Heart right ventricle (tissue), 16 donors: ENCODE results near the gene CCN5. TPM values are rescaled to one million over a fixed set of nuclear protein-coding genes. Genes with fewer than 3 reads are reported as not detected.
A peak's percentile ranks its signal among the peaks of the same experiment; 100 is the strongest.

Experiments
- ATAC-seq, 8 donors: fragments of 200-7000 bp; cut with Tn5 transposase; one replicate each; pipeline ENCODE4 v1.9.1; 2020; ENCODE audit warnings: mild to moderate bottlenecking in 8 of 8, moderate library complexity in 8 of 8, moderate number of reproducible peaks in 1 of 8
- DNase-seq, 2 donors: peaks; one replicate each; pipeline ENCODE4 v3.0.0-alpha.2; 2020
- H3K27ac ChIP-seq, 10 donors: fragments of 200-600 bp; sonication (generic) in 2 of 10; one replicate each; pipeline versions ENCODE4 v1.5.0 to v1.8.0; 2020 to 2022; ENCODE audit warnings: mild to moderate bottlenecking in 3 of 10
- H3K27me3 ChIP-seq, 7 donors: fragments of 200-600 bp; one replicate each; pipeline ENCODE4 v1.8.0; 2021 to 2022; ENCODE audit warnings: mild to moderate bottlenecking in 2 of 7
- H3K36me3 ChIP-seq, 9 donors: fragments of 200-600 bp; sonication (generic) in 1 of 9; one replicate each; pipeline versions ENCODE4 v1.5.0 to v1.8.0; 2020 to 2022; ENCODE audit warnings: mild to moderate bottlenecking in 2 of 9
- H3K4me1 ChIP-seq, 9 donors: fragments of 200-600 bp; sonication (generic) in 1 of 9; one replicate each; pipeline versions ENCODE4 v1.5.0 to v1.8.0; 2020 to 2022; ENCODE audit warnings: mild to moderate bottlenecking in 4 of 9
- H3K4me3 ChIP-seq, 10 donors: fragments of 200-600 bp; sonication (generic) in 2 of 10; one replicate each; pipeline versions ENCODE4 v1.5.0 to v1.8.0; 2020 to 2022; ENCODE audit warnings: mild to moderate bottlenecking in 7 of 10, moderate library complexity in 2 of 10
- H3K9me3 ChIP-seq, 11 donors: fragments of 200-600 bp in 10 of 11; sonication (generic) in 2 of 11; one replicate each; pipeline versions ENCODE4 v1.5.0 to v1.8.0; 2013 to 2022; ENCODE audit warnings: mild to moderate bottlenecking in 2 of 11, control low read depth in 1 of 11, moderate library complexity in 1 of 11
- WGBS, 2 donors: extraction: QIAGEN DNeasy Blood & Tissue Kit; methylation state at CpG; one replicate each; pipeline ENCODE4 v1.1.7; 2013; ENCODE audit warnings: inconsistent platforms in 1 of 2; 5-methylcytosine and 5-hydroxymethylcytosine counted together
- intact Hi-C, 10 donors: fragments of 100-400 bp; cut with DNase I; formaldehyde crosslinking; loops; one replicate each; pipeline versions ENCODE4 v1.11.1 to v1.14.2; 2022
- polyA plus RNA-seq, 2 donors: library from polyadenylated mRNA; stranded (reverse); fragments of 200-250 nt; gene quantifications; one replicate each; pipeline ENCODE4 v1.2.3, GENCODE V29; 2013
- total RNA-seq, 10 donors: library from RNA; stranded (reverse); fragmentation: NEBNext Ultra II Directional in 3 of 10; extraction: Animal tissue kit (Norgen Biotek cat#: 25700) in 3 of 10; gene quantifications; one replicate each; pipeline versions ENCODE4 v1.2.1 to v1.2.4, GENCODE V29; 2021 to 2023
- TF ChIP-seq, protein P1 (sequence below), 9 donors: fragments of 200-600 bp; sonication (generic) in 2 of 9; IDR thresholded peaks; one replicate each; pipeline versions ENCODE4 v1.5.0 to v1.8.0; 2021 to 2022; ENCODE audit warnings: antibody characterized with exemption in 9 of 9, mild to moderate bottlenecking in 5 of 9, moderate library complexity in 1 of 9
- donor health status: Arrhythmogenic right ventricular cardiomyopathy.
- donor health status: ischemic (EF 13 %, LVEDD 7.1; RV severe dilation, severe dysfunction).
- donor health status: healthy with polysubstance abuse.
- donor health status: DM: no; HTN: yes; CAD: no.
- donor health status: DM: no; HTN: no; CAD: no.
- donor health status: ischemic (EF 25% LVEDD 6.9; RV normal size, moderate dysfunction).
- donor health status: ischemic (EF 25% LVEDD 5.7; RV mildly dilated, moderate dysfunction).
- donor health status: healthy.
- donor health status: DM: yes; HTN: yes; CAD: no.
- donor health status: Ischemic cardiomyopathy.
- donor health status: ischemic (EF 35%, LVEDD 5.7; RV mildly dilated, moderate dysfunction).
- donor health status: nonischemic (EF 11% LVEDD 7.7; RV severe dilation, severe dysfunction).
- donor health status: DM: yes; HTN: yes; CAD: no.
- donor health status: PGD.
- donor health status: ischemic (EF 29% LVEDD 5.4; RV normal size, mild dysfunction).
- donor health status: nonischemic (EF 23%, LVEDD 6.1; RV moderate dilation, normal function).

CCN5 gene
- total and polyA plus RNA-seq, 12 donors = 4.3 to 87.2 (median 14.5) TPM

DNA sequence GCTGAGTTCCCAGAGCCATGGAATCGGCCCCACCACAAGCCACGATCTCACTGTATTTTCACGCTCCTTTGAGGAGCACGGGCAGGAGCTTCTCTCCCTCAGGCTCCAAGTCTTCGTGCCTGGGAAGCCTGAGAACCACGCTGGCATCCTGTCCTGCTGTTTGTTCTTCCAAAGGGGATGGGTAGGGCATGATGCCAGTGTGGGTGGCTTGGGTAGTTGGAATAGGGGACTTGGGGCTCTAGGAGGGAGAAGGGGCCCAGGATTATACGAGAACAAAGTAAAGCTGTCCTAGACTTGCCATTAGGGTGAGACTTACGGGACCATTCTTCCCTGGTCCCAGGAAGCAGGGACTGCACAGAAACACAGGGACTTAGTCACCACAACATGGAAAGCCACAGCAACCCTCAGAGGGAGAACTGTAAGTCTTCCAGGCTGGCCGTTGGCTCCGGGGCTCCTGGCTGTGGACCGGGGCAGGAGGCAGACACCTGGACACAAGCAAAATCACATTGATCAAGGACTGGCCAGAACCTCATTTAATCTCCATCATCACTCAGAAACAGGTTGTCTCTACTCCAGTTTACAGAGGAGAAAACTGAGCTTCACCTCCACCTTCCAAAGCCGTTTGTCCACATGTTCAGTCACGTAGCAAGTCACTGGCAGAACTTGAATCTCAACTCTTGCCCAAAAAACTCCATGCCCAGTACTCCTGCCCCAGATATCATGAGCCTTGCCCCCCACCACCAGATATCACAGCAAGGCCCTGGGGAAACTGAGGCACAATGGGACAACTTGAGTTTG is 1.3 kb downstream of the CCN5 start:
- peak overlapping the region in 6 of 10 donors; percentile 1 to 31 (median 13) for H3K4me3 ChIP-seq
- 80 to 85% methylated on average over 13 of the region's 13 CpGs for WGBS, 2 donors
- peaks cover 18 to 56% (median 43%) of the 10 kb centered on the region in 9 donors for H3K4me1 ChIP-seq
- TF ChIP-seq, protein P1, sequence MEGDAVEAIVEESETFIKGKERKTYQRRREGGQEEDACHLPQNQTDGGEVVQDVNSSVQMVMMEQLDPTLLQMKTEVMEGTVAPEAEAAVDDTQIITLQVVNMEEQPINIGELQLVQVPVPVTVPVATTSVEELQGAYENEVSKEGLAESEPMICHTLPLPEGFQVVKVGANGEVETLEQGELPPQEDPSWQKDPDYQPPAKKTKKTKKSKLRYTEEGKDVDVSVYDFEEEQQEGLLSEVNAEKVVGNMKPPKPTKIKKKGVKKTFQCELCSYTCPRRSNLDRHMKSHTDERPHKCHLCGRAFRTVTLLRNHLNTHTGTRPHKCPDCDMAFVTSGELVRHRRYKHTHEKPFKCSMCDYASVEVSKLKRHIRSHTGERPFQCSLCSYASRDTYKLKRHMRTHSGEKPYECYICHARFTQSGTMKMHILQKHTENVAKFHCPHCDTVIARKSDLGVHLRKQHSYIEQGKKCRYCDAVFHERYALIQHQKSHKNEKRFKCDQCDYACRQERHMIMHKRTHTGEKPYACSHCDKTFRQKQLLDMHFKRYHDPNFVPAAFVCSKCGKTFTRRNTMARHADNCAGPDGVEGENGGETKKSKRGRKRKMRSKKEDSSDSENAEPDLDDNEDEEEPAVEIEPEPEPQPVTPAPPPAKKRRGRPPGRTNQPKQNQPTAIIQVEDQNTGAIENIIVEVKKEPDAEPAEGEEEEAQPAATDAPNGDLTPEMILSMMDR (IDR thresholded peaks at IDR 0.05) = no peak
- intact Hi-C loops = no loop called here
- DNase-seq (no peak), ATAC-seq (no peak)
- H3K9me3 ChIP-seq = no peaks in the 10 kb centered on the region
- H3K27ac ChIP-seq = peak overlapping the region; percentile 8 to 87 (median 64)
- H3K36me3 ChIP-seq = no peaks in the 10 kb centered on the region
- no peaks in the 10 kb centered on the region for H3K27me3 ChIP-seq

DNA sequence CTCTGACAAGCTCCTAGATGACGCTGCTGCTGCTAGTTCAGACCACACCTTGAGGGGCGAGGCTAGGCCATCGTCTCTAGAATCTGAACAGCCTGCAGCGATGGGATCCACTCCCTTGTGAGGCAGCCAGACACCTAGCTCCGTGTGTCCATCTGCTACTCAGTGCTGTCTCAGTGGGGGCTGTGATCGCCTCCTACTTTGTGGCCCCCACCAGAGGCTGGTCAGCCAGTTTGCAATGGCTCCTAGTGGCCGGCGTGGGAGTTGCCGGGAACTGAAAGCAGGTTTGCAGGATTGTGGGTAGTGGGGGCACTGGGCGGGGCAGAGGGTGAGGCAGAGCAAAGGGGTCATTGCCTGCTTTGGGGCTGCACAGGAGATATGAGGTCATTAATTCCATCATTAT is 2.8 kb downstream of the CCN5 start:
- TF ChIP-seq, protein P1 (IDR thresholded peaks at IDR 0.05) = peak in 7 of 9 donors; percentile 9 to 28 (median 19)
- Histone ChIP-seq H3K27ac (no peak overlapping the region), H3K27me3 (no peaks in the 10 kb centered on the region), H3K4me1 (peaks cover 18 to 53% (median 37%) of the 10 kb centered on the region in 9 donors), H3K36me3 (no peaks in the 10 kb centered on the region), H3K4me3 (no peak overlapping the region), H3K9me3 (no peaks in the 10 kb centered on the region)
- DNase-seq = no peak
- 79% methylated on average over 10 of the region's 10 CpGs for WGBS, 2 donors
- intact Hi-C loops = no loop called here
- no peak for ATAC-seq

DNA sequence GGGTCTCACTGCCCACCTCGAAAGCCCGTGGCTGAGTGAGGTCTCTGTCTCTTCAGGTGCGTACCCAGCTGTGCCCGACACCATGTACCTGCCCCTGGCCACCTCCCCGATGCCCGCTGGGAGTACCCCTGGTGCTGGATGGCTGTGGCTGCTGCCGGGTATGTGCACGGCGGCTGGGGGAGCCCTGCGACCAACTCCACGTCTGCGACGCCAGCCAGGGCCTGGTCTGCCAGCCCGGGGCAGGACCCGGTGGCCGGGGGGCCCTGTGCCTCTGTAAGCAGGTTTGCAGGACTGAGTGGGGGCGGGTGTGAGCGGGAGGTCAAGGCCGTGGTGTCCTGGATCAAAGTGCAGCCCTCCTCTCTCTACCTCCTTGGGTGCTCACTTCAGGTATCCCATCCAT is 4.7 kb downstream of the CCN5 start:
- H3K27ac ChIP-seq = peak overlapping the region in 5 of 10 donors; percentile 9 to 78 (median 68)
- WGBS, 2 donors = 89 to 95% methylated on average over 19 of the region's 19 CpGs
- H3K4me3 ChIP-seq = no peak overlapping the region
- TF ChIP-seq, protein P1 (IDR thresholded peaks at IDR 0.05) = no peak
- no peak for ATAC-seq
- intact Hi-C loops = no loop called here
- peaks cover 12 to 38% (median 25%) of the 10 kb centered on the region in 9 donors for H3K4me1 ChIP-seq
- no peaks in the 10 kb centered on the region for H3K27me3 ChIP-seq
- no peaks in the 10 kb centered on the region for H3K9me3 ChIP-seq
- DNase-seq = peak in 1 of 2 donors; percentile 25
- no peaks in the 10 kb centered on the region for H3K36me3 ChIP-seq

DNA sequence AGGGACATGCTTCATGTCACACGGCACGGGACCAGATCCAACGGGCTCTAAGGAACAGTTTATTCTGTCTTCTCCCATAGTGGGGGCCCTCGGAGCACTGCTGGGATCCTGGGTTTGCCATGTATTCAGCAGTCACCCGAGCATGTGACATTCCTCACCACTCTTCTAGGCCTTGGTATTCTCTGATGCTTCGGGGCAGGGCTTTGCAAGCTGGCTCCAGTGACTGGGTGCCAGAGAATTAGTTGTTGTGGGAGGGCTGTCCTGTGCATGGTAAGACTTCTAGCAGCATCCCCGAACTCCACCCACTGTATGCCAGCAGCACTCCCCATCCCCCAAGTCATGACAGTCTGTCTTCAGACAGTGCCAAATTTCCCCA is 5.4 kb downstream of the CCN5 start:
- H3K27ac ChIP-seq = peak overlapping the region in 7 of 10 donors; percentile 4 to 78 (median 63)
- no peaks in the 10 kb centered on the region for H3K36me3 ChIP-seq
- DNase-seq (no peak), ATAC-seq (peak; percentile 18 to 75 (median 46))
- WGBS, 2 donors = 48% methylated on average over 7 of the region's 7 CpGs
- intact Hi-C loops = no loop called here
- H3K4me1 ChIP-seq = peaks cover 9 to 32% (median 17%) of the 10 kb centered on the region in 9 donors
- TF ChIP-seq, protein P1 (IDR thresholded peaks at IDR 0.05) = no peak
- no peaks in the 10 kb centered on the region for H3K9me3 ChIP-seq
- H3K27me3 ChIP-seq = no peaks in the 10 kb centered on the region
- no peak overlapping the region for H3K4me3 ChIP-seq
